Astrocyte of the spinal cord (primary cell): ENCODE data around the gene CHSY1.
"Not testable (repeated sequence)": the region's sequence is repeated elsewhere in the genome, so short reads cannot be mapped to it uniquely, and the experiment has no call there.

Experiments used
- DNase-seq: peaks from one replicate; pipeline ENCODE4 v3.0.0; 2011; ENCODE audit warnings: low read depth, low spot score
- H3K4me3 ChIP-seq: 2 replicates; pipeline ENCODE4 v1.5.1; 2011; ENCODE audit warnings: low read depth, mild to moderate bottlenecking, low read length, moderate library complexity
- CTCF ChIP-seq: IDR thresholded peaks from 2 replicates; pipeline ENCODE4 v1.5.1; 2012; ENCODE audit warnings: low read depth, mild to moderate bottlenecking, low read length, inconsistent platforms
- in situ Hi-C: cut with HindIII; loops from 2 replicates; pipeline ENCODE4 v1.10.0; 2017; ENCODE audit warnings: low sequenced_read_pairs

Gene CHSY1

GRCh38 chr15:101221902-101222301 lies 29.9 kb downstream of the CHSY1 start:
- in situ Hi-C loops = no loop called here

GRCh38 chr15:101220060-101220459 lies 31.8 kb downstream of the CHSY1 start:
- no peak overlapping the region for H3K4me3 ChIP-seq
- DNase-seq = no peak
- in situ Hi-C loops = no loop called here
- no peak for TF ChIP-seq CTCF

More at GRCh38 chr15:101221902-101222301, 29.9 kb downstream of the CHSY1 start:
- no peak overlapping the region for H3K4me3 ChIP-seq
- TF ChIP-seq CTCF = no peak
- no peak for DNase-seq

- in situ Hi-C loops = no loop called here
- H3K4me3 ChIP-seq = no peak overlapping the region
- TF ChIP-seq CTCF = no peak
- no peak for DNase-seq
Measured at GRCh38 chr15:101219441-101219840, 32.4 kb downstream of the CHSY1 start.

GRCh38 chr15:101217446-101217845 lies 34.4 kb downstream of the CHSY1 start:
- no peak overlapping the region for H3K4me3 ChIP-seq
- no peak for DNase-seq
- no peak for TF ChIP-seq CTCF
- in situ Hi-C loops = no loop called here

DNA sequence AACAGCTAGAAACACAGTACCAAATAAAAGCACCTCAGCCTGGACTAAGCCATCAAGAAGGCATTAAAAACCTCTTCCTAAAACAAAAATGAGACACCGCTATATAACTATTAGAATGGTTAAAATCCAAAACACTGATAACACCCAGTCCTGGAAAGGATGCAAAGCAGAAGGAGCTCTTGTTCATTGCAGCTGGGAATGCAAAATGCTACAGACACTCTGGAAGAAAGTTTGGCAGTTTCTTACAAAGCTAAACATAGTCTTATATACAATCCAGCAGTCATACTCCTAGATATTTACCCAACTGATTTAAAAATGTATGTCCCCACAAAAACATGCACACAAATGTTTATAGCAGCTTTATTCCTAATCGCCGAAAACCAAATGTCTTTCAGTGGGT lies 35.7 kb downstream of the CHSY1 start:
- in situ Hi-C loops = no loop called here
- DNase-seq = no peak
- no peak for TF ChIP-seq CTCF
- no peak overlapping the region for H3K4me3 ChIP-seq

DNA sequence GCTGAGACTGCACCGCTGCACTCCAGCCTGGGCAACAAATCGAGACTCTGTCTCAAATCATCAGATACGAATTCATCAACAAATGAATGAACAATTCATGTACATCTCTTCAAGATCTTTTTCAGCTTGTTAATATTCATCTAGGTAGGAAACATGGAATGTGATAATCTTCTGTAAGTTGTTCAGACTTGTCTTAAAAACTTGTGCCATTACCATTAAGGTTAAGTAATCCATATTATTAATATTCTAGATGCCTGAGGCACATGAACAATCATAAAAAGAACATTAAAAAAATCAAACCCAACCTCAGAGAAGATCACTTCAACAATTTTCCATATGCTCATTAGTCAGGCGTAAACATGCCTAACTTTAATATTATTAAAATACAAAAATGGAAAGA lies 36.2 kb downstream of the CHSY1 start:
- in situ Hi-C loops = no loop called here
- H3K4me3 ChIP-seq = no peak overlapping the region
- no peak for DNase-seq
- no peak for TF ChIP-seq CTCF

GRCh38 chr15:101214435-101215097 lies 37.3 kb downstream of the CHSY1 start:
- DNase-seq, in situ Hi-C loops, H3K4me3 ChIP-seq: not testable (repeated sequence)
